COLO668 (cell line): ENCODE data around the gene GPR142.

Experiments used
- DNase-seq: peaks from one replicate; lab custom pipeline; 2025; ENCODE audit not compliant: unreplicated experiment; lab: John Stamatoyannopoulos, UW

The GPR142 gene

GRCh38 chr17:74343526-74344284, 23.6 kb upstream of the GPR142 start:
- no peak for DNase-seq

GRCh38 chr17:74344658-74345057, 22.6 kb upstream of the GPR142 start:
- DNase-seq: no peak

DNA sequence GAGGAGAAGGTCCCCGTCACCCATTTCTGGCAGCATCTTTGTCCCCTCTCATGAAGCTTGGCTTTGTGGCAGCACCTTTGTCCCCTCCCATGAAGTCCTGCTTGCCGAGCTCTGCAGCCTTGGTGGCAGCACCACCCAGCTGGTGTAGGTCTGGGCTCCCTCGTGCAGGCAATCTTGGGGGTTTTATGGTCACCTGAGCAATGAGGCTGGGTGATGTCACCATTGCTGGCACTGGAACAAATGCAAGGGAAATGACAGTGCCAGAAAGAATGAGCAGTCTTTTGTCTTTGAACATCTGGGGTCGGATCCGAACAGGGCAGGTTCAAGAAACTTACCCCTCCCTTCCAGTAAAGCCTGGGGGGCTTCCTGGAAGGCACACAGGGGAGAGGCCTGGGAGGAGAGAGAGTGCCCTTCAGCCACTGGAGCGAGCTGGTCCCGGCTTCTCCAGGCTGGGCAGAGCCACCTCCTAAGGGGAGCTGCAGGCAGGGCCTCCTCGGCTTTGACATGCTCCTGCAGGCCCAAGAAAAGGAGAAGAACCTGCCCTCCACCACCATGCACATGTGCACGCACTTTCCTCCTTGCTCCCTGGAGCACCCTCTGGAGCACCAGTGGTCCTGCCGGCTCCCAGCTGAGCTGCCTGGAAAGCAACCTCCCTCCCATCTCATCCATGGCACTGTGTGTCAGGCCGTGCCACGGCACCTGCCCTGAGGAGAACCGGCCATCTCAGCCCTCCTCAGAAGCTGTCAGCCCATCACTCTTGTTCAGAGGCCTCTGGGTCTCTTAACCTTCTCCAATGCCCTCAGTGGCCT, 21.7 kb upstream of the GPR142 start:
- DNase-seq: no peak

DNA sequence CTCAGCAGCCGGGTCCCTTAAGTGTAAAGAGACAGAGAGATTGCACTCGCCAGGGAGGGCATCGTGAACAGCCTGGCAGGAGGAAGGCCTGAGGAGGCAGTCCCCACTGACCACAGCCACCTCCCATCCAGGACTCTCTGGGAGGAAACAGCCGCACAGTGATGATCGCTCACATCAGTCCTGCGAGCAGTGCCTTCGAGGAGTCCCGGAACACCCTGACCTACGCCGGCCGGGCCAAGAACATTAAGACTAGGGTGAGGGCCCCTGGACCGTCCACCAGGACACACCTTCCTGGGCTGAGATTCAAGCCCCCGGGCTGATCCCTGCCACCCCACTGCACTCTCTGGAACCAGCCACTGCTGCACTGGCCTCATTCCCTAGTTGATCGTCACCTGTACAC, 19.7 kb upstream of the GPR142 start:
- DNase-seq: no peak

GRCh38 chr17:74349120-74349519, 18.2 kb upstream of the GPR142 start:
- DNase-seq: no peak

DNA sequence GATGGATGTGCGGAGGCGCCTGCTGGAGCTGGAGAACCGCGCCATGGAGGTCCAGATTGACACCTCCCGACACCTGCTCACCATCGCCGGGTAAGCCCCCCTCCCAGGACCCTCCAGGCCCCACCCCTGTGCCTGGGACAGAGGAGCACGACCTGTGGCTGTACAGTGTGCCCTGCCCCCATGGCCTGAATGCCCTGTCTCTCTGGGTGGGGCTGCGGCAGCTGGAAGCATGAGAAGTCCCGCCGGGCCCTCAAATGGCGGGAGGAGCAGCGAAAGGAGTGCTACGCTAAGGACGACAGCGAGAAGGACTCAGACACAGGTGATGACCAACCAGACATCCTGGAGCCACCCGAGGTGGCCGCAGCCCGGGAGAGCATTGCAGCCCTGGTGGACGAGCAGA, 16.8 kb upstream of the GPR142 start:
- DNase-seq: no peak

GRCh38 chr17:74351552-74352210, 15.6 kb upstream of the GPR142 start:
- no peak for DNase-seq

- no peak for DNase-seq
Measured at GRCh38 chr17:74353446-74354060, 13.8 kb upstream of the GPR142 start.

DNA sequence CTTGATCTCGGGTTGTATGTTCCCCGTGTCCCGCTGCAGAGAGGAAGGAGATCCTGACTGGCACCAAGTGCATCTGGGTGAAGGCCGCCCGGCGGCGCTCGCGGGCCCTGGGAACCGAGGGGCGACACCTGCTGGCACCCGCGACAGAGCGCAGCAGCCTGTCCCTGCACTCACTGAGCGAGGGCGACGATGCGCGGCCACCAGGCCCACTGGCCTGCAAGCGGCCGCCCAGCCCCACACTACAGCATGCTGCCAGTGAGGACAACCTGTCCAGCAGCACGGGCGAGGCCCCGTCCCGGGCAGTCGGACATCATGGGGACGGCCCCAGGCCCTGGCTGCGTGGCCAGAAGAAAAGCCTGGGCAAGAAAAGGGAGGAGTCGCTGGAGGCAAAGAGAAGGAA, 13.2 kb upstream of the GPR142 start:
- DNase-seq: peak; percentile 4

- DNase-seq: no peak
Measured at GRCh38 chr17:74354561-74354960, 12.7 kb upstream of the GPR142 start.

GRCh38 chr17:74355065-74355464, 12.2 kb upstream of the GPR142 start:
- no peak for DNase-seq

- no peak for DNase-seq
Measured at GRCh38 chr17:74356646-74357465, 10.4 kb upstream of the GPR142 start.

DNA sequence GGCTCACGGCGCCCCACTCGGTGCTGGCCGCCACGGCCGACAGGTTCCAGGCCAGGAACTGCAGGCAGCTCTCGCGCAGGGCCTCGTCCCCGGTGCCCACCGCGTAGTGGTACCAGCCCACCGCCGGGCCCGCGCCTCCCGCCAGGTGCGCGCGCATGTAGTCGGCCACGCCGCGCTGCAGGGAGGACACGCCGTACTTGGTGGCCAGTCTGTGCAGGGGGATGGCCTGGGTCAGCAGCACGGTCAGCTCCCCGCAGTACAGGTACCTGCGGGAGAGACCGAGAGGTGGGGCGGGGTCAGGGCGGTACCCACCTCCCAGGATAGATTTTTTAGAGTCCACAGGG, 9.9 kb upstream of the GPR142 start:
- no peak for DNase-seq

DNA sequence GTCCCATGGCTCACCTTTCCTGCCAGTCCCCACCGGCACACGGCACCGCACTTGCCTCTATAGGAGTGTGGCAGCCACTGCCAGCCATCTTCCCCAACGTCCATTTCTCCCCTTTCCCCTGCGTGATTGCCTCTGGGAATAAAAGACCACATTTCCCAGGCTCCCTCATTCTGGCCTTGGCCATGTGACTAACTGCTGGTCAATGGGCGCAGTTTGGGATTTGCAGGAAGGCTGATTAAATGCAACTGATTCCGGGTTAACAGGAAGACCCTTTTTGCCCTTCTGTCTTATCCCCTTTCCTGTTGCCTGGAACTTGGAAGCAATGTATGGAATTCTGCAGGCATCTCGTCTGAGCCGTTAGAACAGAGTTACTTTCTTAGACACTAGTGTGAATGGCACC, 8.6 kb upstream of the GPR142 start:
- DNase-seq: no peak

GRCh38 chr17:74359916-74360315, 7.4 kb upstream of the GPR142 start:
- DNase-seq: no peak

DNA sequence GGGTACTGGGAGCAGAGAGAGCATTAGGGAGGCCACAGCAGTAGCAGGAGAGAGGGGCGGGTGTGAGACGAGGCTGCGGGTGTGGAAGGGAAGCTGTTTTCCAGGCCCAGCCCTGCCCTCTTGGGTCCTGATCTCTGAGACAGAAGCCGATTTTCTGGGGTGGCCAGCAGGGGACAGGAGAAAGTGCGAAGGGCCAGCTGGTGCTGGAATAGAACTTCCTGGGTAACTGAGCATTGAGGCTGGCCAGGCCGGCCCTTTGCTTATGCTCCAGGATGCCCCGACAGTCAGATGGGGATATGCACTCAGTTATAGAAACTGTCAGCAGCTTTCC, 6.4 kb upstream of the GPR142 start:
- no peak for DNase-seq

DNA sequence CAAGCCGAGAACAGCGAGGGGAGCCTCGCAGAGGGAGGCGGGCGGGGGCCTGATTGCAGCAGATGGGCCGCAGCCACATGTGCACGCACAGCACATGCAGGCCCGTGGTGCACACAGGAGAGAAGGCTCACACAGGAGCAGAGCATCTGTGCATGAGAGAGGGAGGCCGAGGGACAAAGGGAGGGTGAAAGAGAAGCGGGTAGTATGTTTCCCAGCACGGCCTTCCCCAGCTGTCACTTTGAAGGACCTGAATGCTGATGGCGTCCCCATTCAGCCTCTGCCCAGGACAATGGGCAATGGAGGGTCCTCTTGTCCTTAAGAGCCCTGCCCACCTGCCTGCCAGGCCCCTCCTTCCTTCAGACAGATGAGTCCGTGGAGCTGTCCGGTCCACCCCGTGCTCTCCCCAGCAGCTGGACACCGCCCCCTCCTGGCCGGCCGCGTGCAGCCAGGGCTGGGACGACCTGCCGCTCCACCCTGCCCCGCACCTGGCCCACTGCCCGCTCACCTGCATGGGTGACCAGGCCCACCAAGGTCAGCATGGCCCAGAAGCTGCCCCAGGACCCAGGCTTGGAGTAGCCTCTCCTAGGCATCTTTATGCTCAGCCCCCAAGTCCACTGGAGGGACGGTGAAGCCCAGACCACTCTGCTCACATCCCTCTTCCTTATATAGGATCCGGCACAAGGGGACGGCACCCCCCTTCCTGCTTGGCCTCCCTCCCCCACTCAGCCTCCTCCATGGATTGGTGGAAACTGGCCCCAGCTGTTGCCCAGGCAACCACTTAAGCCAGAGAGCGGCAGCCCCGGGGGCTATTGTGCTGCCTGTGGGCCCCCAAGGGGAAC, 5.9 kb upstream of the GPR142 start, which contains the start of gene BTBD17:
Gene BTBD17 (minus strand): TSS at position 639 of the 839 bp plus-strand sequence. CDS start 49 bp downstream, at position 590.
- peak; percentile 76 for DNase-seq

DNA sequence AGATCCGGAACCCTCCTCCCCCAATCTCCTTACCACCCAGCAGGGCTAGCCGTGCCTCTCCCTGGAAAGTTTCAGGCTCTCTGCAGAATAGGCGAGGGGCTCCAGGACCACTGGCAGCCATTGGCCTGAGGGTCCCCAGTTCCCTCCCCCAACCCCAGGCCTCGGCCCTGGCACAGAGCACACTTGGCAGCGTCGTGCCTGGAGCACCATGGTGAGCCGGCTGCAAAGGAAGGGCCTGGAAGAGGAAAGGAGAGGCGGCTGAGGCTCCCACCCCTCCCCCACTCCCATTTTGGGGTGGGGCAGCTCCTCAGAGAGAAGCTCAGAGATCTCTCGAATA, 5.3 kb upstream of the GPR142 start:
- DNase-seq: no peak

DNA sequence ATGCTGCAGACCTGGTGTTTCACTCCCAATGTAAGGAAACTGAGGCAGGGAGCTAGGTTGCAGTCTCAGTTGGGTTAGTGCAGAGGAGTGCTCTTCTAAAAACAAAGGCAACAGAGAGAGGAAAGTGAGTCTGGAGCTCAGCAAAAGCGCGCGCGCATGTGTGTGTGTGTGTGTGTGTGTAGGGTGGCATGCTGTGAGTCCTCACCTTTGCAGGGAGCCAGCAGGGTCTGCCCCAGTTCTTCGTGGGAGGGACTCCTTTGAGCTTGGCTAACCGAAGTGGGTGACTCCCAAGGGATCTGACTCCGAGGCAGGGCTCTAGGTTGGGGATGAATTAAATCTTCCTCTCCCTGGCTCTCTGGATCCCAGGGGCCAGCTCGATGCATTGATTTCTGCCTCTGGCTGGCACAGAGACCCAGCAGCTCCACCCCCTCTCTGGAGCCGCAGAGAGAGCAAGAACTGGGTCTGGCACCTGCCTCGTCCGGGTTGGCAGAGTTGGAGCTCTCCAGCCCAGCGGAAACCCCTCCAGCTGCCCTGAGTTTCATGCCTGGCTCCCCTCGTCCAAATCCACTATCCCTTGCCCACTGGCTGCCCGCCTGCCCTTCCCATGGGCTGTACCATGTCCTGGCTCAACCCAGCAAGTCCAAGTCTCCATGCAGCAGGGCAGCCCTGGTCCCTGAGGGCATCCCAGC, 4.4 kb upstream of the GPR142 start:
- DNase-seq: no peak
